ENCODE data around the gene BACE2. TPM values are rescaled to one million over a fixed set of nuclear protein-coding genes. Genes with fewer than 3 reads are reported as not detected.

Gene BACE2
- total and polyA plus RNA-seq, 2 donors (not counting 1 experiment from before 2014, with no cell fraction given) = 19.5 to 31.5 TPM

DNA sequence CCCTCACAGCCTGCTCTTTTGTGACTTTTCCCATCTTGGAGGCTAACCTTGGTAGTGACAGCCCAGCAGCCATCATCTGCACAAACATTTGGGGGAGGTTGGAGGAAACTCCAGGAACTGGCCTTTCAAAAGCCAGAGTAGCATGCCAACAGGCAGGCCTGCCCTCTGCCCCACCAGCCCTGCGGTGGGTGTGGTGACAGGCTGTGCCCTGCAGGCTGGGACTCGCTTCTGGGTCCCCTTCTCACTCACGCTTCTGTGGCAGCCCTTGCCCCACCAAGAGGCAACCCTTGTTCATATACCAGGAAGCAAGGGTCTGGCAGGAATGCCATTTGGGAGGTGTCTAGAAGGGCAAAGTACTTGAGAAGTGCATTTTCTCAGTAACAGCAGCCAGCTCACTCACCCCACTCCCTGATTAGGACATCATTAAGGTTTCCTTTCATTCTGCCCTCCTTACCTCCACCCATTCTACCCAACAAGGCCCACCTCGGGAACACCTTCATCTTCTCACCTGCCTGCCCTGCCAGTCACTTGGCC, 127.8 kb downstream of the BACE2 start:
- no peak for DNase-seq (ENCODE audit: low read depth in 2 of 2)
- Histone ChIP-seq H3K4me1 (ENCODE audit: control insufficient read depth, extremely low read depth, insufficient read depth, low read length) (no peaks in the 10 kb centered on the region), H3K9ac (ENCODE audit: insufficient read depth, low read length) (no peak overlapping the region), H3K27ac (ENCODE audit: insufficient read depth, low read length) (no peak overlapping the region), H3K27me3 (ENCODE audit: control insufficient read depth, insufficient read depth, low read length) (no peaks in the 10 kb centered on the region), H3K79me2 (ENCODE audit: control insufficient read depth, insufficient read depth, low read length) (no peaks in the 10 kb centered on the region), H3K4me3 (replicated peaks in 1 of 4; ENCODE audit: control extremely low read depth in 1 of 4, insufficient read depth in 1 of 4, low read depth in 3 of 4, low read length in 4 of 4) (no peak overlapping the region), H3K4me2 (ENCODE audit: extremely low read depth, insufficient read depth, low read length) (no peak overlapping the region), H3K36me3 (ENCODE audit: control insufficient read depth, insufficient read depth, low read length) (no peaks in the 10 kb centered on the region), H3K9me3 (ENCODE audit: control insufficient read depth, insufficient read depth, low read depth, low read length) (no peaks in the 10 kb centered on the region), H2AFZ (ENCODE audit: low read length) (no peak overlapping the region), H4K20me1 (ENCODE audit: control insufficient read depth, extremely low read depth, insufficient read depth, low read length) (no peaks in the 10 kb centered on the region)
- TF ChIP-seq, protein P1, sequence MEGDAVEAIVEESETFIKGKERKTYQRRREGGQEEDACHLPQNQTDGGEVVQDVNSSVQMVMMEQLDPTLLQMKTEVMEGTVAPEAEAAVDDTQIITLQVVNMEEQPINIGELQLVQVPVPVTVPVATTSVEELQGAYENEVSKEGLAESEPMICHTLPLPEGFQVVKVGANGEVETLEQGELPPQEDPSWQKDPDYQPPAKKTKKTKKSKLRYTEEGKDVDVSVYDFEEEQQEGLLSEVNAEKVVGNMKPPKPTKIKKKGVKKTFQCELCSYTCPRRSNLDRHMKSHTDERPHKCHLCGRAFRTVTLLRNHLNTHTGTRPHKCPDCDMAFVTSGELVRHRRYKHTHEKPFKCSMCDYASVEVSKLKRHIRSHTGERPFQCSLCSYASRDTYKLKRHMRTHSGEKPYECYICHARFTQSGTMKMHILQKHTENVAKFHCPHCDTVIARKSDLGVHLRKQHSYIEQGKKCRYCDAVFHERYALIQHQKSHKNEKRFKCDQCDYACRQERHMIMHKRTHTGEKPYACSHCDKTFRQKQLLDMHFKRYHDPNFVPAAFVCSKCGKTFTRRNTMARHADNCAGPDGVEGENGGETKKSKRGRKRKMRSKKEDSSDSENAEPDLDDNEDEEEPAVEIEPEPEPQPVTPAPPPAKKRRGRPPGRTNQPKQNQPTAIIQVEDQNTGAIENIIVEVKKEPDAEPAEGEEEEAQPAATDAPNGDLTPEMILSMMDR (conservative IDR thresholded peaks at IDR 0.05 in 1 of 2, IDR thresholded peaks at IDR 0.05 in 1 of 2; ENCODE audit: low read depth in 1 of 2, low read length in 2 of 2) = no peak
- no peak for TF ChIP-seq EZH2 (IDR thresholded peaks at IDR 0.05; ENCODE audit: low read length, missing control alignments)

DNA sequence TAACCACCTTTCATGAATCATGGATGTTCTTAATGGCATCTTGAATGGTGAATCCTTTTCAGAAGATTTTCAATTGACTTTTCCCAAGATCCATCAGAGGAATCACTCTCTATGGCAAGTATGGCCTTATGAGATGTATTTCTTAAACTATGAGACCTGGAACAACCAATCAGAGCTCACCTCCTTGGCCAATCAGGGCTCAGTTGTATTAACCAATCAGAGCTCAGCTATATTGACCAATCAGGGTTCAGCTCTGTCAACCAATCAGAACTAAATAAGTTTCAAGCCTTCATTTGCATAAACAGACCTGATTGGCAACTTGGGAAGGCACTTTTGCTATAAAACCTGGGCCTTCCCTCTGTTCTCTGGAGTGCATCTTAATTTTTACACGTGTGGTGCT, 135.0 kb downstream of the BACE2 start:
- no peak for TF ChIP-seq EZH2 (IDR thresholded peaks at IDR 0.05; ENCODE audit: low read length, missing control alignments)
- TF ChIP-seq, protein P1 (conservative IDR thresholded peaks at IDR 0.05 in 1 of 2, IDR thresholded peaks at IDR 0.05 in 1 of 2; ENCODE audit: low read depth in 1 of 2, low read length in 2 of 2) = no peak
- no peaks in the 10 kb centered on the region for H4K20me1 ChIP-seq (ENCODE audit: control insufficient read depth, extremely low read depth, insufficient read depth, low read length)
- H3K9ac ChIP-seq (ENCODE audit: insufficient read depth, low read length) = no peak overlapping the region
- no peak overlapping the region for H3K27ac ChIP-seq (ENCODE audit: insufficient read depth, low read length)
- no peaks in the 10 kb centered on the region for H3K79me2 ChIP-seq (ENCODE audit: control insufficient read depth, insufficient read depth, low read length)
- no peaks in the 10 kb centered on the region for H3K36me3 ChIP-seq (ENCODE audit: control insufficient read depth, insufficient read depth, low read length)
- H3K4me1 ChIP-seq (ENCODE audit: control insufficient read depth, extremely low read depth, insufficient read depth, low read length) = no peaks in the 10 kb centered on the region
- no peak for DNase-seq (ENCODE audit: low read depth in 2 of 2)
- H3K4me2 ChIP-seq (ENCODE audit: extremely low read depth, insufficient read depth, low read length) = no peak overlapping the region
- no peak overlapping the region for H3K4me3 ChIP-seq (replicated peaks in 1 of 4; ENCODE audit: control extremely low read depth in 1 of 4, insufficient read depth in 1 of 4, low read depth in 3 of 4, low read length in 4 of 4)
- no peaks in the 10 kb centered on the region for H3K9me3 ChIP-seq (ENCODE audit: control insufficient read depth, insufficient read depth, low read depth, low read length)
- H3K27me3 ChIP-seq (ENCODE audit: control insufficient read depth, insufficient read depth, low read length) = no peaks in the 10 kb centered on the region
- H2AFZ ChIP-seq (ENCODE audit: low read length) = no peak overlapping the region

GRCh38 chr21:41304068-41304720, 136.2 kb downstream of the BACE2 start:
- no peak overlapping the region for H3K9ac ChIP-seq (ENCODE audit: insufficient read depth, low read length)
- TF ChIP-seq, protein P1 (conservative IDR thresholded peaks at IDR 0.05 in 1 of 2, IDR thresholded peaks at IDR 0.05 in 1 of 2; ENCODE audit: low read depth in 1 of 2, low read length in 2 of 2) = no peak
- no peak overlapping the region for H3K4me3 ChIP-seq (replicated peaks in 1 of 4; ENCODE audit: control extremely low read depth in 1 of 4, insufficient read depth in 1 of 4, low read depth in 3 of 4, low read length in 4 of 4)
- H3K4me1 ChIP-seq (ENCODE audit: control insufficient read depth, extremely low read depth, insufficient read depth, low read length) = no peaks in the 10 kb centered on the region
- DNase-seq (ENCODE audit: low read depth in 2 of 2) = no peak
- H3K9me3 ChIP-seq (ENCODE audit: control insufficient read depth, insufficient read depth, low read depth, low read length) = no peaks in the 10 kb centered on the region
- H3K79me2 ChIP-seq (ENCODE audit: control insufficient read depth, insufficient read depth, low read length) = no peaks in the 10 kb centered on the region
- no peaks in the 10 kb centered on the region for H4K20me1 ChIP-seq (ENCODE audit: control insufficient read depth, extremely low read depth, insufficient read depth, low read length)
- no peak overlapping the region for H3K27ac ChIP-seq (ENCODE audit: insufficient read depth, low read length)
- H3K4me2 ChIP-seq (ENCODE audit: extremely low read depth, insufficient read depth, low read length) = no peak overlapping the region
- H3K27me3 ChIP-seq (ENCODE audit: control insufficient read depth, insufficient read depth, low read length) = no peaks in the 10 kb centered on the region
- no peak overlapping the region for H2AFZ ChIP-seq (ENCODE audit: low read length)
- no peaks in the 10 kb centered on the region for H3K36me3 ChIP-seq (ENCODE audit: control insufficient read depth, insufficient read depth, low read length)

Data from fibroblast of lung (primary cell).